G401.6 (cell line): ENCODE results near the gene PPT1.

Experiments
- FAIRE-seq: peaks from 2 replicates; lab custom pipeline; 2012; peaks lifted over from hg19 to GRCh38; lab: Jason Lieb, UNC

PPT1 gene

DNA sequence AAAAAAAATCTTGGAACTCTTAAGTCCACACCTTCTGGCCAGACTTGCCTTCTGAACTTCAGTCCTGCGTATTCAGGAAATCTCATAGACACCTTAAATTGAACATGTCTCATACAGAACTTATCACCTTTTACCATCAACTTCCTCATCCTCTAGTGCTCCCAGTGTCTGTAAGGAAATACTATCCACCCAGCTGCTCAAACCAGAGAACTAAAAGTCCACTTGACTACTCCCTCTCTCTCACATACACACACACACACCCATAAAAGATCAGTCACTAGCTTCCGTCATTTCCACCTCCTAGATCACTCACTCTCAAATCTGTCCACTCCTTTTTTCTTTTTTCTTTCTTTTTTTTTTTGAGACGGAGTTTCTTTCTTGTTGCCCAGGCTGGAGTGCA lies 67.4 kb downstream of the PPT1 start:
- FAIRE-seq: no peak

DNA sequence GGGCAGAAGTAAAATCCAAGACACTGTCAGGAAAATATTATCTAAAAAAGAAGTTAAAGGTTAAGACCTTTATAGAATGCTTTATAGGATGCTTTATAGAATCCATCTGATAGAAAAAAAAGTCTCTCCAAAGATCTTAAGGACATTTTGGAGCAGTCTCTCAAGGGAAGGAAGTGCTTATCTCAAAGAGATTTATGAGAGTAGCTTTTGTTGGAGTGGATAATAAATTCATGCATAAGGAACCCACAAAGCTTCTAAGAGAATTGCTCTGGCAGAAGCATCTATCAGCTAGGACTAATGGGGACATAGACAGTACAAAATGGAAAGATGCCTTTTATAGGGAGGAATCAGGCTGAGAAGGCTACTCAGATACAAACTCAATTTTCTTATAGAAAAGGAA lies 69.4 kb downstream of the PPT1 start:
- FAIRE-seq: no peak

- FAIRE-seq: no peak
Observed at GRCh38 chr1:40024671-40025070, 72.4 kb downstream of the PPT1 start.

DNA sequence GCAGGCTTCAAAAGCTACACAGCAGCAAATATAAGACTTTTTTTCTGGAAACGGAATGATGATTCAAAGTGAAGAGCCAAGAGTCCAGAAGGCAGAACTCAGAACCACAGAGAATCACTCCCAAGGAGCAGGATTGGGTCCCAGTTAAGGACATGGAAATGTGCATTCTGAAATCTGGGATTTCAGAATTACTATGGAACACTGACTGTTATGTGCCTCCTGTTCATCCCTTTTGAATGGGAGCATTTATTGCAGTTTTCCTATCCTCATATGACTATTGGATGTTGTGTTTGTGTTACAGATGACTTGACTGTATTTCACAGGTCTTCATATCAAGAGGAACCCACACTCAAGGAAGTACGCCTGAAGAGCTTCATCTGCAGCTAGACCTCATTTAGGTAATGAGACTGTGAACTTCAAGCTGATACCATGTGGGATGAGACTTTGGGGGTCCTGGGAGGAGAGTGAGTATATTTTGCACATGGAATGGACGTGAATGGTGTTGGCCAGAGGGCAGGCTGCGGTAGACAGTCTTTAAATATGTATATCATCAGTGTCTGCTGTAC lies 73.6 kb downstream of the PPT1 start:
- no peak for FAIRE-seq
